GM23338 (cell line): ENCODE results near the gene ACSL3. TPM values are rescaled to one million over a fixed set of nuclear protein-coding genes. Genes with fewer than 3 reads are reported as not detected.

ENCODE experiments used
- ATAC-seq: fragments of 200-7000 bp; cut with Tn5 transposase; 3 replicates; pipeline ENCODE4 v1.9.1; 2020
- DNase-seq: peaks from one replicate; pipeline ENCODE4 v3.0.0-alpha.2; 2015; ENCODE audit warnings: low spot score
- H2AFZ ChIP-seq: fragments of 200-600 bp; sonication (generic); 2 replicates; pipeline ENCODE4 v1.8.0; 2016; ENCODE audit warnings: antibody characterized with exemption, mild to moderate bottlenecking, moderate library complexity
- H3F3A ChIP-seq: fragments of 200-600 bp; sonication (generic); replicated peaks from 2 replicates; pipeline ENCODE4 v1.8.0; 2017; ENCODE audit warnings: antibody characterized with exemption, mixed run types, low read depth
- H3K27ac ChIP-seq: fragments of 200-600 bp; sonication (generic); 2 replicates; pipeline ENCODE4 v1.6.1; 2016; ENCODE audit warnings: low read depth
- H3K27me3 ChIP-seq: fragments of 200-600 bp; sonication (generic); 2 replicates; pipeline ENCODE4 v1.8.0; 2016; ENCODE audit warnings: mild to moderate bottlenecking, mixed run types, moderate library complexity; ENCODE audit not compliant: insufficient read depth
- H3K36me3 ChIP-seq: fragments of 200-600 bp; sonication (generic); 2 replicates; pipeline ENCODE4 v1.8.0; 2016; ENCODE audit warnings: mild to moderate bottlenecking; ENCODE audit not compliant: insufficient read depth
- H3K4me1 ChIP-seq: fragments of 200-600 bp; sonication (generic); 2 replicates; pipeline ENCODE4 v1.8.0; 2016; ENCODE audit warnings: mild to moderate bottlenecking, moderate library complexity; ENCODE audit not compliant: insufficient read depth
- H3K4me2 ChIP-seq: fragments of 200-600 bp; sonication (generic); 2 replicates; pipeline ENCODE4 v1.7.1; 2017; ENCODE audit warnings: mixed run types
- H3K4me3 ChIP-seq: fragments of 200-600 bp; sonication (generic); 2 replicates; pipeline ENCODE4 v1.6.1; 2016; ENCODE audit warnings: mixed run types
- H3K79me2 ChIP-seq: fragments of 200-600 bp; sonication (generic); replicated peaks from 2 replicates; pipeline ENCODE4 v1.8.0; 2017; ENCODE audit warnings: mild to moderate bottlenecking; ENCODE audit not compliant: insufficient read depth
- H3K9me2 ChIP-seq: fragments of 200-600 bp; sonication (generic); 2 replicates; pipeline ENCODE4 v1.8.0; 2017; ENCODE audit not compliant: insufficient read depth
- H4K20me1 ChIP-seq: fragments of 200-600 bp; sonication (generic); replicated peaks from 2 replicates; pipeline ENCODE4 v1.8.0; 2017; ENCODE audit warnings: mild to moderate bottlenecking; ENCODE audit not compliant: insufficient read depth
- H3K27ac Mint-ChIP-seq: 2 replicates; pipeline ENCODE4 v1.8.0; 2020; ENCODE audit warnings: inconsistent platforms, mild to moderate bottlenecking, moderate library complexity, mixed read lengths
- H3K27me3 Mint-ChIP-seq: 3 replicates; pipeline ENCODE4 v1.8.0; 2022; ENCODE audit warnings: low read depth, mild to moderate bottlenecking, moderate library complexity, mixed read lengths, inconsistent platforms; ENCODE audit not compliant: insufficient read depth, poor library complexity
- H3K36me3 Mint-ChIP-seq: 3 replicates; pipeline ENCODE4 v1.8.0; 2021; ENCODE audit warnings: low read depth, mild to moderate bottlenecking, inconsistent platforms, moderate library complexity, mixed read lengths
- H3K4me1 Mint-ChIP-seq: 3 replicates; pipeline ENCODE4 v1.8.0; 2020; ENCODE audit warnings: mild to moderate bottlenecking, inconsistent platforms, mixed read lengths
- H3K4me3 Mint-ChIP-seq: 3 replicates; pipeline ENCODE4 v1.8.0; 2021; ENCODE audit warnings: moderate library complexity, mild to moderate bottlenecking, inconsistent platforms, mixed read lengths
- H3K9me3 Mint-ChIP-seq: 3 replicates; pipeline ENCODE4 v1.8.0; 2020; ENCODE audit warnings: moderate library complexity, mild to moderate bottlenecking, inconsistent platforms, mixed read lengths
- EZH2 ChIP-seq: fragments of 200-600 bp; sonication (generic); IDR thresholded peaks from one replicate; pipeline ENCODE4 v1.8.0; 2017; ENCODE audit warnings: antibody characterized with exemption, mild to moderate bottlenecking, low read depth; ENCODE audit not compliant: unreplicated experiment
- EZH2phosphoT487 ChIP-seq: fragments of 200-600 bp; sonication (generic); IDR thresholded peaks from one replicate; pipeline ENCODE4 v1.8.1; 2018; ENCODE audit warnings: antibody characterized with exemption; ENCODE audit not compliant: unreplicated experiment
- JUNB ChIP-seq: IDR thresholded peaks from one replicate; pipeline ENCODE4 v1.6.1; 2016; ENCODE audit warnings: antibody characterized with exemption; ENCODE audit not compliant: unreplicated experiment
- POLR2AphosphoS5 ChIP-seq: IDR thresholded peaks from 2 replicates; pipeline ENCODE4 v1.6.1; 2016; ENCODE audit warnings: antibody characterized with exemption, low read depth
- STAT1 ChIP-seq: IDR thresholded peaks from one replicate; pipeline ENCODE4 v1.6.1; 2016; ENCODE audit warnings: antibody characterized with exemption; ENCODE audit not compliant: unreplicated experiment
- ZNF114 ChIP-seq: fragments of 250-450 bp; sonication (Bioruptor Pico); IDR thresholded peaks from 2 replicates; pipeline ENCODE4 v1.5.0; 2020; ENCODE audit warnings: mild to moderate bottlenecking, moderate library complexity
- polyA plus RNA-seq: library from polyadenylated mRNA; unstranded; fragments of >200 nt; fragmentation: Nextera tagmentation; extraction: Ambion mirVana; gene quantifications from 2 replicates; pipeline ENCODE4 v1.2.1, GENCODE V29; 2016
- total RNA-seq: library from RNA; depleted of rRNA; stranded (reverse); fragments of >200 nt; shearing (Covaris generic); gene quantifications from 2 replicates; pipeline ENCODE4 v1.2.3, GENCODE V29; 2014
- TF ChIP-seq, protein P1 (sequence below), 2 experiments: fragments of 200-600 bp in 1 of 2; sonication (generic) in 1 of 2; conservative IDR thresholded peaks; 2 replicates each; pipeline versions ENCODE4 v1.5.1 to v1.6.1; 2016 to 2017; ENCODE audit warnings: antibody characterized with exemption in 2 of 2, low read depth in 2 of 2, mild to moderate bottlenecking in 2 of 2, moderate library complexity in 1 of 2
- TF ChIP-seq, protein P2 (sequence below): IDR thresholded peaks from one replicate; pipeline ENCODE4 v1.6.1; 2018; ENCODE audit warnings: antibody characterized with exemption; ENCODE audit not compliant: unreplicated experiment

The ACSL3 gene
- total and polyA plus RNA-seq, 2 experiments from 2014 or later: 55.3 to 130 TPM

DNA sequence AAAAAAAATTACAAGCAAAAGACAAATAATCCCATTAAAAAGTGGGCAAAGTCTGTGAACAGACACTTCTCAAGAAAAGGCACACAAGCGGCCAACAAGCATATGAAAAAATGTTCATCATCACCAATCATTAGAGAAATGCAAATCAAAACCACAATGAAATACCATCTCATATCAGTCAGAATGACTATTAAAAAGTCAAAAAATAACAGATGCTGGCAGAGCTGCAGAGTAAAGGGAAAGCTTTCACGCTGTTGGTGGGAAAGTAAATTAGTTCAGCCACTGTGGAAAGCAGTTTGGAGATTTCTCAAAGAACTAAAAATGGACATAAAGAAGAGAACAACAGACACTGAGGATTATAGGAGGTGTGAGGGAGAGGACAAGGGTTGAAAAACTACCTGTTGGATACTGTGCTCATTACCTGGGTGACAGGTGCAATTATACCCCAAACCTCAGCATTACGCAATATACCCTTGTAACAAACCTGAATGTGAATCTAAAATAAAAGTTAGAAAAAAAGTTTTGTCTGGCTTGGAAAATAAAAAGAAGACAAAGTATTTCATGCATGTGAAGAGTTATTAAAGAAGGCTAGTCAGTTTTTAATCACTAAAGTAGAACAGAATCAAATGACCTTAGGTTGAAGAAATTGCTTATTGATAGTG lies 8.7 kb upstream of the ACSL3 start (continued):
- TF ChIP-seq STAT1 (no peak), EZH2phosphoT487 (no peak), POLR2AphosphoS5 (no peak), EZH2 (no peak)

DNA sequence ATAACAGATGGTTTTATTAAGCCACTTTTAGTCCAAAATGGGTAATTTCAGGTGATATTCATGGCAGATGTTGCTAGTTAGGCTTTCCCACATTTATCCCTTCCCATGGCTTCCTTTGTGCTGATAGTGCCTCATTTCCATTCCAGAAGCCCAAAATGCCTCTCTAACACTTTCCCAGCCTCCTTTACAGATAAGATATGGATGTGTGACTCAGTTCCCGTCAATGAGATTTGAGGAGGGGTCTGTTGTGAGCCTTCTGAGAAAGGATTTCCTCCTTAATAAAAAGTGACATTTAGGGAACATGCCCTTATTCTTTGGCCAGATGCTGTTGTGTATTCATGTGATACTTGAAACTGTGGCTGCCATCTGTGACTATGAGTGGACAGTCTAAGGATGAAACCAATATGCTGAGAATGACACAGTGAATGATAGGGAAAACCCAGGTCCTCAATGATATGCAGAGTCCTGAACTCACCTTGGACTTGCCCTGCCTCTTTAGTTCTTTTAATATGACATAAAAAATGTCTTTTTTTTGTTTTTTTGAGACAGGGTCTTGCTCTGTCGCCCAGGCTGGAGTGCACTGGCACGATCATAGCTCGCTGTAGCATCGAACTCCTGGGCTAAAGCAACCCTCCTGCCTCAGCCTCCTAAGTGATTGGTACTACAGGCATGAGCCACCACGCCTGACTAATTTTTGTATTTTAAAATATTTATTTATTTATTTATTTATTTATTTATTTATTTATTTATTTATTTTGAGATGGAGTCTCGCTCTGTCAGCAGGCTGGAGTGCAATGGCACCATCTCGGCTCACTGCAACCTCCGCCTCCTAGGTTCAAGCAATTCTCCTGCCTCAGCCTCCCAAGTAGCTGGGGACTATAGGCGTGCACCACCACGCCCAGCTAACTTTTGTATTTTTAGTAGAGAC lies 5.8 kb upstream of the ACSL3 start:
- no peaks in the 10 kb centered on the region for H3K79me2 ChIP-seq
- no peaks in the 10 kb centered on the region for H3K27me3 ChIP-seq

More for the DNA sequence above, 5.8 kb upstream of the ACSL3 start:
- no peak overlapping the region for H3K4me3 ChIP-seq
- no peaks in the 10 kb centered on the region for H4K20me1 ChIP-seq
- Mint-ChIP-seq H3K4me1 (peaks cover 5% of the 10 kb centered on the region), H3K36me3 (no peaks in the 10 kb centered on the region), H3K27ac (no peak overlapping the region), H3K4me3 (no peak overlapping the region), H3K27me3 (peaks cover 1% of the 10 kb centered on the region), H3K9me3 (no peaks in the 10 kb centered on the region)
- no peak for TF ChIP-seq JUNB
- no peak for TF ChIP-seq ZNF114 (CRISPR knock-in tag)
- TF ChIP-seq, protein P1, sequence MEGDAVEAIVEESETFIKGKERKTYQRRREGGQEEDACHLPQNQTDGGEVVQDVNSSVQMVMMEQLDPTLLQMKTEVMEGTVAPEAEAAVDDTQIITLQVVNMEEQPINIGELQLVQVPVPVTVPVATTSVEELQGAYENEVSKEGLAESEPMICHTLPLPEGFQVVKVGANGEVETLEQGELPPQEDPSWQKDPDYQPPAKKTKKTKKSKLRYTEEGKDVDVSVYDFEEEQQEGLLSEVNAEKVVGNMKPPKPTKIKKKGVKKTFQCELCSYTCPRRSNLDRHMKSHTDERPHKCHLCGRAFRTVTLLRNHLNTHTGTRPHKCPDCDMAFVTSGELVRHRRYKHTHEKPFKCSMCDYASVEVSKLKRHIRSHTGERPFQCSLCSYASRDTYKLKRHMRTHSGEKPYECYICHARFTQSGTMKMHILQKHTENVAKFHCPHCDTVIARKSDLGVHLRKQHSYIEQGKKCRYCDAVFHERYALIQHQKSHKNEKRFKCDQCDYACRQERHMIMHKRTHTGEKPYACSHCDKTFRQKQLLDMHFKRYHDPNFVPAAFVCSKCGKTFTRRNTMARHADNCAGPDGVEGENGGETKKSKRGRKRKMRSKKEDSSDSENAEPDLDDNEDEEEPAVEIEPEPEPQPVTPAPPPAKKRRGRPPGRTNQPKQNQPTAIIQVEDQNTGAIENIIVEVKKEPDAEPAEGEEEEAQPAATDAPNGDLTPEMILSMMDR (conservative IDR thresholded peaks at IDR 0.05; ENCODE audit: low read depth in 2 of 2): no peak
- TF ChIP-seq, protein P2, sequence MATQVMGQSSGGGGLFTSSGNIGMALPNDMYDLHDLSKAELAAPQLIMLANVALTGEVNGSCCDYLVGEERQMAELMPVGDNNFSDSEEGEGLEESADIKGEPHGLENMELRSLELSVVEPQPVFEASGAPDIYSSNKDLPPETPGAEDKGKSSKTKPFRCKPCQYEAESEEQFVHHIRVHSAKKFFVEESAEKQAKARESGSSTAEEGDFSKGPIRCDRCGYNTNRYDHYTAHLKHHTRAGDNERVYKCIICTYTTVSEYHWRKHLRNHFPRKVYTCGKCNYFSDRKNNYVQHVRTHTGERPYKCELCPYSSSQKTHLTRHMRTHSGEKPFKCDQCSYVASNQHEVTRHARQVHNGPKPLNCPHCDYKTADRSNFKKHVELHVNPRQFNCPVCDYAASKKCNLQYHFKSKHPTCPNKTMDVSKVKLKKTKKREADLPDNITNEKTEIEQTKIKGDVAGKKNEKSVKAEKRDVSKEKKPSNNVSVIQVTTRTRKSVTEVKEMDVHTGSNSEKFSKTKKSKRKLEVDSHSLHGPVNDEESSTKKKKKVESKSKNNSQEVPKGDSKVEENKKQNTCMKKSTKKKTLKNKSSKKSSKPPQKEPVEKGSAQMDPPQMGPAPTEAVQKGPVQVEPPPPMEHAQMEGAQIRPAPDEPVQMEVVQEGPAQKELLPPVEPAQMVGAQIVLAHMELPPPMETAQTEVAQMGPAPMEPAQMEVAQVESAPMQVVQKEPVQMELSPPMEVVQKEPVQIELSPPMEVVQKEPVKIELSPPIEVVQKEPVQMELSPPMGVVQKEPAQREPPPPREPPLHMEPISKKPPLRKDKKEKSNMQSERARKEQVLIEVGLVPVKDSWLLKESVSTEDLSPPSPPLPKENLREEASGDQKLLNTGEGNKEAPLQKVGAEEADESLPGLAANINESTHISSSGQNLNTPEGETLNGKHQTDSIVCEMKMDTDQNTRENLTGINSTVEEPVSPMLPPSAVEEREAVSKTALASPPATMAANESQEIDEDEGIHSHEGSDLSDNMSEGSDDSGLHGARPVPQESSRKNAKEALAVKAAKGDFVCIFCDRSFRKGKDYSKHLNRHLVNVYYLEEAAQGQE: no peak
- no peaks in the 10 kb centered on the region for H3K36me3 ChIP-seq
- no peak overlapping the region for H3K4me2 ChIP-seq
- no peak for ATAC-seq
- DNase-seq: no peak
- no peak overlapping the region for H3K27ac ChIP-seq
- H3K4me1 ChIP-seq: peaks cover 12% of the 10 kb centered on the region; the same call in 1 of the 2 replicates
- no peak overlapping the region for H2AFZ ChIP-seq
- 0 out of 2 replicates have a peak, but pooled peaks cover 5% of the 10 kb centered on the region for H3K9me2 ChIP-seq
- H3F3A ChIP-seq: no peaks in the 10 kb centered on the region
